Jurkat, Clone E6-1 (cell line): ENCODE results near the gene COA7. TPM values are rescaled to one million over a fixed set of nuclear protein-coding genes. Genes with fewer than 3 reads are reported as not detected.
A peak's percentile ranks its signal among the peaks of the same experiment; 100 is the strongest.
"Not testable (repeated sequence)": the region's sequence is repeated elsewhere in the genome, so short reads cannot be mapped to it uniquely, and the experiment has no call there.

Source experiments
- DNase-seq: peaks from one replicate; pipeline ENCODE4 v3.0.0-alpha.2; 2011; ENCODE audit warnings: low read depth, low spot score
- H3K4me3 ChIP-seq: 2 replicates; pipeline ENCODE4 v1.5.1; 2011; ENCODE audit warnings: mild to moderate bottlenecking, low read length, control low read depth, moderate library complexity
- polyA plus RNA-seq: library from polyadenylated mRNA; unstranded; fragments of >200 nt; gene quantifications from one replicate; pipeline ENCODE4 v1.2.1, GENCODE V29; 2012; ENCODE audit warnings: missing spikeins; ENCODE audit not compliant: insufficient read length, insufficient read depth

COA7 gene
- polyA plus RNA-seq, result 24.2 TPM

DNA sequence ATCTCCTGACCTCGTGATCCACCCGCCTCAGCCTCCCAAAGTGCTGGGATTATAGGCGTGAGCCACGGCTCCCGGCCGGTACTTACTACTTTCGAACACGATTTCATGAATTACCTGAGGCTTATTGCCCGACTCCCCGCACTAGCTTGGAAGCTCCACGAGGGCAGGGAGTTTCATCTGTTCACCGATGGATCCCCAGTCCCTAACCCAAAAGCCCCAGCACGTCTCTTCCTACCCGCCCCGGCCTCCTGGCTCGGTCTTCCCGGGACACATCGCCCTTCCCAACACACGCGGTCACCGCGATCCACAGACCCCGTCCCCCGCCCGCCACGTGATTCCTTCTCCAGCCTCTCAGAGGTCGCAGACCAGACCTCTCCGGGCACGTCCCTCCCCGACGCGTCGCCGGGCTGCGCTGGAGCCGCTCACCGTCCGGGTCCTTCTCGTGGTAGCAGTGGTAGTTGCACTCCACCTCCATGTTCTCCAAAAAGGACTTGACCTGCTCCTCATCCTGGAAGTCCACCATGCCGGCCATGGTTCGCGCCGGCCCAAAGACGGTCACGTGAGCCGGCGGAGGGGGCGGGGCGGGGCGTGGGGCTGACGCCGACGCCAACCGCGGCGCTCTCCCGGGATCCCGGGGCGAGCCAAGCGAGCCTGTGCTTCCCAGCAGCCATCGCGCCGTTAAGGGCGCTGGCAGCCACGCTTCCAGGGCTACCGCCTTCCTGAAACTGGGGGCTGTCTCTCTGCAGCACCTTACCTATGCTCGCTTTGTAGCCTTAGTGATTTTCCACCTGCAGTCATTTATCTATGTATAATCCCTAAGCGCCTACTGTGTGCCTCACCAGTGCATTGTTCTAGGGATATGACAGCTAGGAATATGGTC lies at the start of gene COA7:
TSS of gene COA7 (minus strand) at position 553 of the 880 bp plus-strand sequence. CDS start at position 532, 21 bp downstream.
- peak; percentile 39 for DNase-seq
- H3K4me3 ChIP-seq, result peak within 1 kb of the TSS; percentile 91

DNA sequence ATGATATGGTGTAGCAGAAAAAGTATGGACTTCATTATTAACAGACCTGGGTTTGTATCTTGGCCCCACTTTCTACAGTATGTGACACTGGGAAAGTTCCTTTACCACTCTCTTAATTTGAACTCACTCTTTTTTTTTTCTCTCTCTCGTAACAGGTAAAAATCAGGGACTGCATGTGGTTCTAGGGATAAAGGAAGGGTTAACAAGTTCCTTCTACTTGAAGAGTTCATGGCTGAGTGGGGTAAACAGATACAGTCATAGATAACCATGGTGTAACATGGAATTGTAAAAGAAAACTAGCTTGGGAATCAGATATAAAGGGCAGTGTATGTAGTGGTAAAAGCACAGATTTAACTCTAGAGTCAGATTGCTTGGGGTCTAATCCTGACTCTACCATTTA lies 49.3 kb upstream of the COA7 start:
- no peak overlapping the region for H3K4me3 ChIP-seq
- no peak for DNase-seq

DNA sequence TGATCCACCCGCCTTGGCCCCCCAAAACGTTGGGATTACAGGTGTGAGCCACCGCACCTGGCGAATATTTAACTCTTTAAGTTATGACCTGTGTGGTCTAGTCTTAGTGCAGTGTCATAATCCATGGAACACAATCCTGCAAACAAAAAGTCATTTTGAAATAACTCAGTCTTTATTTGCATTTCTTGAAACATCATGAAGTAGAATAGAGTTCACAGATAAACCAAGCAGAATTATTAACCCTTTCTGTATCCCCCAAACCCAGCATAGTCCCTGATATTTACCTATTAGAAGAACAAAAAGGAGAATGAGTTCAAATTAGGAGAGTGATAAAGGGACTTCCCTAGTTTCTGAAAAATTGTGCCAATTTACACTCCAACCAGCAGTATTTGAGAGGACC lies 48.0 kb upstream of the COA7 start:
- no peak overlapping the region for H3K4me3 ChIP-seq
- no peak for DNase-seq

DNA sequence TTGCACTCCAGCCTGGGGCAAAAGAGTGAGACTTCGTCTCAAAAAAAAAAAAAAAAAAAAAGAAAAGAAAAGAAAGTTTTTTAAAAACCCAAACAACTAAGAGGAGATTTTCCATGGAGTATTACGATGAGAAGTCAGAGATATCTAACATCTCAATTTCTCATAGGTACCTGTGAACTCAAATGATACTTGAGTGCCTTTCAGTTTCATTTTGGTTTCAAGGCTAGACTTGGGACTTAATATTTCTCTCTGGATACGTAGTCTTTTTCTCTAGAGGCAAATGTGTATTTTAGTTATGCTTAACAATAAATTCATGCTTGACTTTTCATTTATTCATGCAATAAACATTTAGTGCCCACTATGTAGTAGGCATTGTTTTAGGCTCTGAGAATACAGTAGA lies 43.1 kb upstream of the COA7 start:
- H3K4me3 ChIP-seq, result no peak overlapping the region
- DNase-seq, result no peak

DNA sequence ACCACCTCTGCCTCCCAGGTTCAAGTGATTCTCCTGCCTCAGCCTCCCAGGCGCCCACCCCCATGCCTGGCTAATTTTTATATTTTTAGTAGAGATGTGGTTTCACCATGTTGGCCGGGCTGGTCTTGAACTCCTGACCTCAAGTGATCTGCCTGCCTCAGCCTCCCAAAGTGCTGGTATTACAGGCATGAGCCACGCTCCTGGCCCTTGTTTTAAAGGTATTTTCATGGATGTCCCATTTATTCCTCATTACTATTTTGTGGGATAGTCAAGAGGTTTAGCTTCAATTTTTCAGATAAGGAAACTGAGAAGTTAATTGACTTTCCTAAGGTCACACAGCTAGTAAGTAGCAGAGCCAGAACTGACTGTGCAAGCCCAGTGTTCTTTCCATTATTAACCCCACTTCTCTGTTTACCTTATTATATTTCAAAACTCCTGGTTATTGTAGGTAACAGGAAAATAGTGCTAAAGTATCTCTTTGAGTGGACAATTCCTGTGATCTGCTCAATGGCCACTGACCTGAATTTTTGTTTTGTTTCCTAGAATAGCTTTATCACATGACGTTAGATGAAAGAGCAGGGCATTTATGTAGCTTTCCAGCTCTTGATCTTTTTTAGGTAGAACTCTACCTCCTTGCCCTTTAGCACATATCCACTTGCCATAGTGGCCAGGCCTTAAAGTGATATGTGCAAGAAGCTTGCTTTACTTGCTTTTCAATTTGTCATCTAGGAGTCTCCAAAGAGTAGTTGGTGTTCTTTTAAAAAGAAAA lies 41.7 kb upstream of the COA7 start:
- DNase-seq, result no peak
- no peak overlapping the region for H3K4me3 ChIP-seq

DNA sequence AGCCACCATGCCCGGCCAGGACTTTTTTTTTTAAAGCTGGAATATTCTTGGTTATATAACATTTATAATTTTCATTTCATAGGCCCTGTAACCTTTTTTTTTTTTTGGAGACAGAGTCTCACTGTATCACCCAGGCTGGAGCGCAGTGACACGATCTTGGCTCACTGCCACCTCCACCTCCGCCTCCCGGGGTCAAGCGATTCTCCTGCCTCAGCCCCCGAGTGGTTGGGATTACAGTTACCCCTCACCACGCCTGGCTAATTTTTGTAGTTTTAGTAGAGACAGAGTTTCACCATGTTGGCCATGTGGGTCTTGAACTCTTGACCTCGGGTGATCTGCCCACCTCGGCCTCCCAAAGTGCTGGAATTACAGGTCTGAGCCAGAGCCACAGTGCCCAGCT lies 40.7 kb upstream of the COA7 start:
- no peak overlapping the region for H3K4me3 ChIP-seq
- no peak for DNase-seq

DNA sequence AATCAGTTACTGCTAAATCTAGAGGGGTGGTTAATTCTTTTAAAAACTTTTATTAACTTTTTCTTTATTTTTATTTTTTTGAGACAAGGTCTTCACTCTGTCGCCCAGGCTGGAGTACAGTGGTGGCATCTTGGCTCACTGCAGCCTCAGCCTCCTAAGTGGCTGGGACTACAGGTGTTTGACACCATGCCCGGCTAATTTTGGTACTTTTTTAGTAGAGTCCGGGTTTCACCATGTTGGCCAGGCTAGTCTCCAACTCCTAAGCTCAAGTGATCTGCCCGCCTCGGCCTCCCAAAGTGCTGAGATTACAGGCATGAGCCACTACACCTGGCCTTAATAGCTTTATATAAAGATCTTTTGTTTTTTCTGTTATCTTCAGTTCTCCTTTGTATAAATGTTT lies 40.0 kb upstream of the COA7 start:
- no peak for DNase-seq

DNA sequence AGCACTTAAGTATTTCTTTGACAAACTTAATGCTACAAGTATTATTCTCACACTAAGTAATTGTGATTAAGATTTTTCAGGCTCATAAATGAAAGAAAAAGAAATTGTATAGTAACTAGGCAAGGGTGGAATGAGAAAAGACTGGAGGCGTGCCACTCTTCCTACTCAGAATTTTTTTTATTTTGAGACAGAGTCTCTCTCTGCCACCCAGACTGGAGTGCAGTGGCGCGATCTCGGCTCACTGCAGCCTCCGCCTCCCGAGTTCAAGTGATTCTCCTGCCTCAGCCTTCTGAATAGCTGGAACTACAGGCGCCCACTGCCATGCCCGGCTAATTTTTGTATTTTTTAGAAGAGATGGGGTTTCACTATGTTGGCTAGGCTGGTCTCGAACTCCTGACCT lies 37.2 kb upstream of the COA7 start:
- not testable (repeated sequence) for DNase-seq, H3K4me3 ChIP-seq

More for the DNA sequence above, 40.0 kb upstream of the COA7 start:
- no peak overlapping the region for H3K4me3 ChIP-seq

DNA sequence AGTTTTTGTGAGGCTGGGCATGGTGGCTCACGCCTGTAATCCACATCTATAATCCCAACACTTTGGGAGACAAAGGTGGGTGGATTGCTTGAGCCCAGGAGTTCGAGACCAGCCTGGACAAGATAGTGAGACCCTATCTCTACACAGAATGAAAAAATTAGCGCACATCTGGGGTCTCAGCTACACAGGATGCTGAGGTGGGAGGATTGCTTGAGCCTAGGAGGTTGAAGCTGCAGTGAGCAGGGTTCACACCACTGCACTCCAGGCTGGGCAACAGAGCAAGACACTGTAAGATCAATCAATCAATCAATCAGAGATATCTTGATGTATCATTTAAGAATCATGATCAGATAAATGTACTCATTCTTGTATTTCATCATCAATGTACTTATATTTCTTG lies 35.2 kb upstream of the COA7 start:
- DNase-seq, result no peak
- H3K4me3 ChIP-seq, result no peak overlapping the region

DNA sequence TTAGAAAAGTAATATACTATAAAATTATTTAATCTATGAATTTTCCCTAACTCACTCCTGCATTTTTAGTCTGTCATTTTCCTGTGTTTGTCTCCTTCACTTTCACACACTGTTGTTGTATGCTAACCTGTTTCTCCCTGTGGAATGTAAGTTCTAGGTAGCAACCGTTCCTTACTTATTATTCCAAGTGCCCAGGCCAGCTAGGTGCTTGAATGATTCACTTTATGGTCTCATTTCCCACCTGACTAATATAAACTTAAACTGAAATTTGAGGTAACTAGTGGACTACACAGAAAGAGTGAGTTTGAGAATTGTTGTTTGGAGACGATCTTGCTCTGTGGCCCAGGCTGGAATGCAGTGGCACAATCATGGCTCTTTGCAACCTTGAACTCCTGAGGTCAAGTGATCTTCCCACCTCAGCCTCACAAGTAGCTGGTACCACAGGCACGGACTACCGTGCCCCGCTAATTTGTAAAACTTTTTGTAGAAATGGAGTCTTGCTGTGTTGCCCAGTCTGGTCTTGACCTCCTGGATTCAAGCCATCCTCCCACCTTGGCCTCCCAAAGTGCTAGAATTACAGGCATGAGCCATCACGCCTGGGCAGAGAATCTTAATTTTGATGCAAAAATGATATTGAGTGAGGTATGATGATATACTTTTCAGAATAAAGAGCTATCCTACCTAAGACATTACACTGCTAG lies 30.0 kb upstream of the COA7 start:
- no peak for DNase-seq
- no peak overlapping the region for H3K4me3 ChIP-seq

DNA sequence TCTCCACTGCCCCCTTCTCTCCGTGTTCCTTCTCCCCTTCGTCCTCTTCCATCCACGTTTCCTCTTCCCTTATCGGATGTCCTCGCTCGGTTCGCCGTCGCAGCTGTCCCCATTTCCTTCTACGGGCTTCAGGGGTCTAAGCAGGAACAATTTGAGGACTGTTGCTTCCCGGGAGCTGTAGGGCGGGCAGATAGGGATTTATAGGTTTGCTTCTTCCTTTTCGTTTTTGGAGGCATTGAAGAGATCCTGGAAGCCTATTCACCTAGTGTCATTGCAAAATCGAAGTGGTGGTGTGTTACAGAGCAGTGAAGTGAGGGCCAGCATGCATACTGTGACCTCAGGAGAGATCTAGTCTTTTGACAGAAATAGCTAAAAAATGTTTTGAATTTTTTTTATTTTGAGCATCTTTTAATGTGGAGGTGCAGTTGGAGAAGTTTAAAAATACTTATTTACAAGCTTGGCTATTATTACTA lies 29.0 kb upstream of the COA7 start:
- DNase-seq, result no peak
- H3K4me3 ChIP-seq, result peak overlapping the region; percentile 56

DNA sequence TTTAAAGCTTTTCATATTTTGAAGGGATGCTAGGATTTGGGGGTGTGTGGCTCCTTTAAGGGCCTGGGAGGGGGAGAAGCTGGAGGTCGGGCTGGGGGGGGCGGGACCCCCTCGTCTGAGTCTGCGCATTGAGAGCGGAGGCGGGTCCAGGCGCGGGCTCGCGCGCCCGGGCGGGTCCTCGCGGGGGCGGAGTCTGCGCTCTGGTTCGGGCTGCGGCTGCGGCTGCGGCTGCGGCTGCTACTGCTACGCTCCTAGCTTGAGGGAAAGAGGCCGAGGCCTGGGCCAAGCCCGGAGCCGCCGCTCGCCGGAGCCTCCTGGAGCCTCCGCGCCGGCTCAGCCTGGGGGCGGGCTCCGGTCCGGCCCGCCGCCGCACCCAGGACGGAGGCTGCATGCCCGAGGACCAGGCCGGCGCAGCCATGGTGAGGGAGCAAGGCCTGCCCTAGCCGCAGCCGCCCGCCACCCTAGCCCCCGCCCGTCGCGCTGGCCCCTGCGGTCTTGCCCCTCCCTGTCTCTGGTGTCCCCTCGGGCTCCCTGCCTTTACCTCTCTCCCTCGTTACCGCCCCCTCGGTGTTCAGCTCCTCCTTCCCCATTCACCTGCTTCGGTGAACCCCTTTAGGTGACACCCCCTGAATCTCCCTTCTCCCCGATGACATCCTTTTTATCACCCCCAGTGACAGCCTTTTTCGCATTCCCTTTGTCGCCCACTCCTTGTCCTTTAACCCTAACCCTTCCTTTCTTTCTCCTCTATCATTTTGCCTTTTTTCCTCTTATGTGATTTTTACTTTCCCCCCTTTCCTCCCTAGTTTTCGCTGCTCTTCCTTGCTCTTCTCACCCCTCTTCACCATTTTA lies 28.3 kb upstream of the COA7 start, which contains the start of gene ZYG11B:
TSS of gene ZYG11B (plus strand) at position 189 of the 849 bp plus-strand sequence. CDS start at position 390, 201 bp downstream.
- DNase-seq, result peak; percentile 66
- H3K4me3 ChIP-seq, result peak within 1 kb of the TSS; percentile 56

DNA sequence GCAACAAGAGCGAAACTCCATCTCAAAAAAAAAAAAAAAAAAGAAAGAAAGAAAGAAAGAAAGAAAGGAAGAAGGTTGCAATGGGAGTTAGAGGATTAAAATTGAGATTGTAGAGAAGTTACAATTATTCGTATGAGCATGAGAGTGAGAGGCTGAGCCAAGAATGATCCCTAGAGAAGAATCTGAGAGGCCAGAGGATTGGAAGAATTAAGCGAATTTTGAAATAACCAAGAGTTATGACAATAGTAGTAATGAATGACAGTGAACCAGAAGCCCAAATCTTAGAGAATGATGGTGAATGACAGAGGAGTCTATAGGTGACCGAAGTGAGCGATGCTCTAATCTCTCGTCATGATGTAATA lies 27.7 kb upstream of the COA7 start:
- H3K4me3 ChIP-seq, result peak overlapping the region; percentile 56
- no peak for DNase-seq

DNA sequence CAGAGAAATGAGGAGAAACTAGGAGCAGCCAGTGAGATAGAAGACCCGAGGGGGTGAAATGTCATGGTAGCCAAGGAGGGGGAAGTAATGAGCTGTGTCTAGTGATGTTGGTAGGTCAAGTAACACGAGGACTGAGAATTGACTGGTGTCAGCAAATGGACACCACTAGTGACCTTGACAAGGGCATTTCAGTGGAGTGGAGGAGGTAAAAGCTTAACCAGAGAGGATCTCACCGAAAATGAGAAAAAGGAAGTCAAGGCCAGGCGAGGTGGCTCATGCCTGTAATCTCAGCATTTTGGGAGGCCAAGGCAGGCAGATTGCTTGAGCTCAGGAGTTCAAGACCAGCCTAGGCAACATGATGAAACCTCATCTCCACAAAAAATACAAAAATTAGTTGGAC lies 25.1 kb upstream of the COA7 start:
- H3K4me3 ChIP-seq, result no peak overlapping the region
- no peak for DNase-seq

DNA sequence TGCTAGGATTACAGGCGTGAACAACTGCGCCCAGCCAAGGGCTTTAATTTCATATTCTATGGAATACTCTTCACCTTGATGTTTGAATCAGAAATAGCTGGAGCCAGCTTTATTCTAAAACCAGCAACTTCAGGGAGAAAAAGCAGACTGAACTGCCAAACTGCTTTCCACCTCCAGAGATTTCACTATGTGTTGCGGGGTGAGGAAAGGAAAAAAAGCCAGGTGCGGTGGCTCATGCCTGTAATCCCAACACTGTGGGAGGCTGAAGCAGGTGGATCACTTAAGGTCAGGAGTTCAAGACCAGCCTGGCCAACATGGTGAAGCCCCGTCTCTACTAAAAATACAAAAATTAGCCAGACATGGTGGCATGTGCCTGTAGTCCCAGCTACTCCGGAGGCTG lies 17.1 kb upstream of the COA7 start:
- not testable (repeated sequence) for H3K4me3 ChIP-seq

DNA sequence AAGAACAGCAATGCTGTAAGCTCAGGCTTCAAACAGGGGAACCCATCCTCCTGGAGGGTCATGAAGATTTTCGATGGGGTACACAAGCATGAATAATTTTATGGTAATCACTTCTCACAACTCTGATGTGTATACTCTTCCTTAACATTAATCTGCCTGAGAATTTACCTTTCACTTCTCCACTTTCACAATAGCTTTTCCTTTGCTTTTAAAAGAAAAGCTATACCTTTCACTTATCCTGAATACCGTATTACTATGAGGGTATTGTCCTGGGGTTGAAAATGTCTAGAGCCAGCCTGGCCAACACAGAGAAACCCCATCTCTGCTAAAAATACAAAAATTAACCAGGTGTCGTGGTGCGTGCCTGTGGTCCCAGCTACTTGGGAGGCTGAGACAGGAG lies 15.4 kb upstream of the COA7 start:
- no peak overlapping the region for H3K4me3 ChIP-seq
- DNase-seq, result no peak

More for the DNA sequence above, 17.1 kb upstream of the COA7 start:
- not testable (repeated sequence) for DNase-seq

DNA sequence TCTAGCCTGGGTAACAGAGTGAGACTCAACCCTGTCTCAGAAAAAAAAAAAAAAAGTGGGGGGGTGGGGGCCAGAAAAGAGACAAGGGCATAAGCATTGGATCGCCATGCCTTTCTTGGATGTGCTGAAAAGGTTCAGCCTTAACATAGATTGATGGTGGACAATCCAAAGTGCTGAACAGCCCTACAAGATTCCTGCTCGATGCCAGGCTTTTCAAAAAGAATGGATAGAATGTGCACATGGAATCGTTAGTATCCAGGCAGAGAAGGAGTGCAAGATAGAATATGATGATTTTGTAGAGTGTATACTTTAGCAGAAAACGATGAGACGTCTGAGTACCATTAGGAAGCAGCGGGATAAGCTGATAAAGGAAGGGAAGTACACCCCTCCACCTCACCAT lies 10.9 kb upstream of the COA7 start:
- DNase-seq, result no peak

DNA sequence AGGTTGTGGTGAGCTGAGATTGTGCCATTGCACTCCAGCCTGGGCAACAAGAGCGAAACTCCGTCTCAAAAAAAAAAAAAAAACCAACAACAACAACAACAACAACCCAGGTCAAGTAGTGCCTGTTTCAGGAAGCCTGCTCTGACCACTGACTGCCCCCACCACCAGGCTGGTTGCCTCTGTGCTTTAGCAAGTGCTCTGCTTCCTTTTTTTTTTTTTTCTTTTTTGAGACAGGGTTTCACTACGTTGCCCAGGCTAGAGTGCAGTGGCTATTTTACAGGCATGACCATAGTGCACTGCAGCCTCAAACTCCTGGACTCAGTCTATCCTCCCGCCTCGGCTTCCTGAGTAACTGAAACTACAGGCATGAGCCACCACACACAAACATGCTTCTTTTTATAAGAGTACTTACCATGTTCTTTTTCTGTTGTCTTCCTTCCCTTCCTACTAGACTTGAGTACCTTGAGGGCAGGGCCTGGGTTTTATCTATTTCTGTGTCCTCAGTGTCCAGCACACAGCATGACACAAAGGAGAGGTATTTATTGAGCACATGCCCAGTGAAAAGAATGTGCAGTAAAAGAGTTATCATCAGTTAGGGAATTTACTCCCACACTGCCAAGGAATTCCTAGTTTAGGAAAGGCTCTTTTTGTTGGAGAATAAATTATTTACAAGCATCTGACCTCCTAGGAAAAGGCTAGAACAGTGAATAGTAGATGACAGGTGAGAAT lies 9.9 kb upstream of the COA7 start:
- no peak for DNase-seq
- no peak overlapping the region for H3K4me3 ChIP-seq

More for the DNA sequence above, 10.9 kb upstream of the COA7 start:
- H3K4me3 ChIP-seq, result no peak overlapping the region
